PFSK-1 (cell line): Measurements from ENCODE around the gene PPP1R12B.

Experiments
- POLR2AphosphoS5 ChIP-seq: IDR thresholded peaks from 2 replicates; pipeline ENCODE4 v1.6.1; 2012; ENCODE audit warnings: low read depth, mild to moderate bottlenecking, control low read depth, low read length, moderate library complexity
- SIN3A ChIP-seq: IDR thresholded peaks from 2 replicates; pipeline ENCODE4 v1.6.1; 2012; ENCODE audit warnings: mild to moderate bottlenecking, low read length, moderate library complexity, borderline replicate concordance; ENCODE audit not compliant: insufficient read depth
- TAF1 ChIP-seq: IDR thresholded peaks from 2 replicates; pipeline ENCODE4 v1.6.1; 2012; ENCODE audit warnings: low read length, control low read depth, borderline replicate concordance; ENCODE audit not compliant: insufficient read depth
- TF ChIP-seq, protein P1 (sequence below), 2 experiments: IDR thresholded peaks; 2 replicates each; pipeline versions ENCODE4 v1.6.1 to v1.8.0; 2011 to 2012; ENCODE audit warnings: low read depth in 2 of 2, low read length in 2 of 2, control low read depth in 1 of 2, inconsistent platforms in 1 of 2, mild to moderate bottlenecking in 1 of 2, moderate library complexity in 1 of 2; ENCODE audit not compliant: insufficient read depth in 1 of 2

DNA sequence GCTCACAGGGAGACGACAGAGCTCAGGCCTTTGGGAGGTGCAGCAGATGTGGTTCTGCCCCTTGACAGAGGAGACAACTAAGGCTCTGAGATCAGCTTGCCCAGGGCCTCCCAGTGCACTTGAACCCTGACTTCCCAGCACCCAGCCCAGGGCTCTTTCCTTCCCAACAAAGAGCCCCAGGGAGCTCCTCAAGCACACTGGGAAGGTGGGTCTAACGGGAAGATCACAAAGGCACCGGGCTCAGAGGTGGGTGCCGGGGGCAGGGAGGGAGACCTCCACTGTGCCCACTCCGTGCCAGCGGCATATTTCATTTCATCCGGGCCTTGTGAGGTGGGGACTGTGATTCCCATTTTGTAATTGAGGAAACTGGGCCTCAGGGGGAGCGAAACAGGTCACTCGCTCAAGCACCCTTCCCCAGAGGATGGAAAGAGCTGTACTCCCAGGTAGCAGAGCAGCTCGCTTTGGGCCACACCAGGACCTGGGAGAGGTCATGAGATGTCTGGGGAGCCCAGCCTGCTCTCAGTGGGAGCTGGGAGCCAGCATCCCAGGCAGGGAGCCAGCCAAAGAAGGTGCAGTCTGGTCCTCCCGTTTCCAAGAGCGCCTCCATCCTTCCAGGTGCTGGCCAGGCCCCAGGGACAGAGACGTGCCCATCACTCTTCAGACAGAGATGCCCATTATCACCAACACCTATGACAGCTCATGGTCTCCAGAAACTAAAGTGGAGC, 279.5 kb downstream of the PPP1R12B start:
- no peak for TF ChIP-seq POLR2AphosphoS5
- no peak for TF ChIP-seq SIN3A
- TF ChIP-seq, protein P1, sequence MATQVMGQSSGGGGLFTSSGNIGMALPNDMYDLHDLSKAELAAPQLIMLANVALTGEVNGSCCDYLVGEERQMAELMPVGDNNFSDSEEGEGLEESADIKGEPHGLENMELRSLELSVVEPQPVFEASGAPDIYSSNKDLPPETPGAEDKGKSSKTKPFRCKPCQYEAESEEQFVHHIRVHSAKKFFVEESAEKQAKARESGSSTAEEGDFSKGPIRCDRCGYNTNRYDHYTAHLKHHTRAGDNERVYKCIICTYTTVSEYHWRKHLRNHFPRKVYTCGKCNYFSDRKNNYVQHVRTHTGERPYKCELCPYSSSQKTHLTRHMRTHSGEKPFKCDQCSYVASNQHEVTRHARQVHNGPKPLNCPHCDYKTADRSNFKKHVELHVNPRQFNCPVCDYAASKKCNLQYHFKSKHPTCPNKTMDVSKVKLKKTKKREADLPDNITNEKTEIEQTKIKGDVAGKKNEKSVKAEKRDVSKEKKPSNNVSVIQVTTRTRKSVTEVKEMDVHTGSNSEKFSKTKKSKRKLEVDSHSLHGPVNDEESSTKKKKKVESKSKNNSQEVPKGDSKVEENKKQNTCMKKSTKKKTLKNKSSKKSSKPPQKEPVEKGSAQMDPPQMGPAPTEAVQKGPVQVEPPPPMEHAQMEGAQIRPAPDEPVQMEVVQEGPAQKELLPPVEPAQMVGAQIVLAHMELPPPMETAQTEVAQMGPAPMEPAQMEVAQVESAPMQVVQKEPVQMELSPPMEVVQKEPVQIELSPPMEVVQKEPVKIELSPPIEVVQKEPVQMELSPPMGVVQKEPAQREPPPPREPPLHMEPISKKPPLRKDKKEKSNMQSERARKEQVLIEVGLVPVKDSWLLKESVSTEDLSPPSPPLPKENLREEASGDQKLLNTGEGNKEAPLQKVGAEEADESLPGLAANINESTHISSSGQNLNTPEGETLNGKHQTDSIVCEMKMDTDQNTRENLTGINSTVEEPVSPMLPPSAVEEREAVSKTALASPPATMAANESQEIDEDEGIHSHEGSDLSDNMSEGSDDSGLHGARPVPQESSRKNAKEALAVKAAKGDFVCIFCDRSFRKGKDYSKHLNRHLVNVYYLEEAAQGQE (IDR thresholded peaks at IDR 0.05; ENCODE audit: insufficient read depth in 1 of 2, low read depth in 2 of 2, low read length in 2 of 2) = no peak
- no peak for TF ChIP-seq TAF1
